Type B pancreatic cell (in vitro differentiated cells): ENCODE measurements around the gene CEP164. TPM values are rescaled to one million over a fixed set of nuclear protein-coding genes. Genes with fewer than 3 reads are reported as not detected.

Experiments
- DNase-seq: peaks from one replicate; pipeline ENCODE4 v3.0.0; 2021; ENCODE audit warnings: mixed read lengths; ENCODE audit not compliant: unreplicated experiment; ENCODE audit errors: extremely low spot score
- H3K27ac Mint-ChIP-seq: 2 replicates; pipeline ENCODE4 v1.8.0; 2021; ENCODE audit warnings: mild to moderate bottlenecking, mixed read lengths
- H3K27me3 Mint-ChIP-seq: 2 replicates; pipeline ENCODE4 v1.8.0; 2021; ENCODE audit warnings: mixed read lengths
- H3K36me3 Mint-ChIP-seq: 2 replicates; pipeline ENCODE4 v1.8.0; 2021; ENCODE audit warnings: mixed read lengths
- H3K4me1 Mint-ChIP-seq: one replicate; pipeline ENCODE4 v1.8.0; 2021; ENCODE audit warnings: mixed read lengths; ENCODE audit not compliant: unreplicated experiment
- H3K4me3 Mint-ChIP-seq: 2 replicates; pipeline ENCODE4 v1.8.0; 2021; ENCODE audit warnings: mild to moderate bottlenecking, mixed read lengths
- H3K9me3 Mint-ChIP-seq: 2 replicates; pipeline ENCODE4 v1.8.0; 2021; ENCODE audit warnings: mixed read lengths
- total RNA-seq: library from RNA; stranded (reverse); gene quantifications from 2 replicates; pipeline ENCODE4 v1.2.1, GENCODE V29; 2021; ENCODE audit warnings: low replicate concordance
- TF ChIP-seq, protein P1 (sequence below): fragments of 200-600 bp; sonication (generic); conservative IDR thresholded peaks from 2 replicates; pipeline ENCODE4 v1.5.0; 2021; ENCODE audit warnings: antibody characterized with exemption, mild to moderate bottlenecking

The CEP164 gene
- total RNA-seq, 1 donor from 2014 or later = 42.1 TPM

DNA sequence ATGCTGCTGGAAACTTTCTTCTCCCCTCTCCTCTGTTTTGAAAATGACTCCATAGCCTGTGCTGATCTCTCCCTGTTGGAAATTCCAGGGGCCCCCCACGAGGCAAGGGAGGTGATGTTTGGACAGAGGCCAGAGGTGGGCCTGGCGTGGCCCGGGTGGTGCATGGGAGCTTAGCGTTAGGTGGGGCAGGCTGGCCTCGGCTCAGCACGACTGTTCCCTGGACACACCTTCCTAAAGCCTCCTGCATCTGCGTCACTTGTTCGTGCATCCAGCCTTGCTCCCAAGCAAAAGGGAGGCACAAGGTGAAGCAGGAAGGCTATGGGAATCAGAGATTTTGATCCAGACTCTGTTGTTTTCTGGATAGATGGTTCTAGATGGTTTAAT, 135.2 kb downstream of the CEP164 start:
- no peak overlapping the region for H3K4me3 Mint-ChIP-seq
- H3K27ac Mint-ChIP-seq = no peak overlapping the region
- H3K36me3 Mint-ChIP-seq = no peaks in the 10 kb centered on the region
- TF ChIP-seq, protein P1, sequence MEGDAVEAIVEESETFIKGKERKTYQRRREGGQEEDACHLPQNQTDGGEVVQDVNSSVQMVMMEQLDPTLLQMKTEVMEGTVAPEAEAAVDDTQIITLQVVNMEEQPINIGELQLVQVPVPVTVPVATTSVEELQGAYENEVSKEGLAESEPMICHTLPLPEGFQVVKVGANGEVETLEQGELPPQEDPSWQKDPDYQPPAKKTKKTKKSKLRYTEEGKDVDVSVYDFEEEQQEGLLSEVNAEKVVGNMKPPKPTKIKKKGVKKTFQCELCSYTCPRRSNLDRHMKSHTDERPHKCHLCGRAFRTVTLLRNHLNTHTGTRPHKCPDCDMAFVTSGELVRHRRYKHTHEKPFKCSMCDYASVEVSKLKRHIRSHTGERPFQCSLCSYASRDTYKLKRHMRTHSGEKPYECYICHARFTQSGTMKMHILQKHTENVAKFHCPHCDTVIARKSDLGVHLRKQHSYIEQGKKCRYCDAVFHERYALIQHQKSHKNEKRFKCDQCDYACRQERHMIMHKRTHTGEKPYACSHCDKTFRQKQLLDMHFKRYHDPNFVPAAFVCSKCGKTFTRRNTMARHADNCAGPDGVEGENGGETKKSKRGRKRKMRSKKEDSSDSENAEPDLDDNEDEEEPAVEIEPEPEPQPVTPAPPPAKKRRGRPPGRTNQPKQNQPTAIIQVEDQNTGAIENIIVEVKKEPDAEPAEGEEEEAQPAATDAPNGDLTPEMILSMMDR = no peak
- peaks cover 30% of the 10 kb centered on the region for H3K27me3 Mint-ChIP-seq
- DNase-seq = no peak
- H3K4me1 Mint-ChIP-seq = peaks cover 12% of the 10 kb centered on the region
- H3K9me3 Mint-ChIP-seq = no peaks in the 10 kb centered on the region

Other genes starting within 250 kb of the CEP164 start
- 39.0 and 39.9 TPM in 2 replicates for gene SIK3, start 229.4 kb upstream of the CEP164 start, total RNA-seq
- 94.5 and 101 TPM in 2 replicates for gene PAFAH1B2, start 183.6 kb upstream of the CEP164 start, total RNA-seq
- gene SIDT2, start 149.1 kb upstream of the CEP164 start, total RNA-seq = 53.1 and 62.0 TPM in 2 replicates
- 97.9 and 106 TPM in 2 replicates for gene TAGLN, start 128.5 kb upstream of the CEP164 start, total RNA-seq
- gene PCSK7, start 95.8 kb upstream of the CEP164 start, total RNA-seq = 54.6 and 61.1 TPM in 2 replicates
- 29.0 and 34.7 TPM in 2 replicates for gene RNF214, start 95.2 kb upstream of the CEP164 start, total RNA-seq
- gene BACE1-AS, start 36.5 kb upstream of the CEP164 start, total RNA-seq = 5.9 and 12.8 TPM in 2 replicates
- 26.2 and 37.4 TPM in 2 replicates for gene BACE1, start 11.6 kb upstream of the CEP164 start, total RNA-seq